Spleen (tissue), 7 donors: ENCODE results near the gene HOXB5.

ENCODE experiments used
- POLR2A ChIP-seq, 3 donors: fragments of 450-650 bp; IDR thresholded peaks; one replicate each; pipeline ENCODE4 v1.5.1; 2017; ENCODE audit warnings: antibody characterized with exemption in 3 of 3, mild to moderate bottlenecking in 1 of 3
- TF ChIP-seq, protein P1 (sequence below), 11 experiments: fragments of 200-600 bp in 7 of 11; fragments of 450-650 bp in 4 of 11; sonication (generic) in 4 of 11; IDR thresholded peaks in 8 of 11; conservative IDR thresholded peaks in 3 of 11; 1 replicate in 7 of 11; 2 replicates in 4 of 11; pipeline versions ENCODE4 v1.4.0 to v1.8.0; 2016 to 2021; ENCODE audit warnings: antibody characterized with exemption in 11 of 11, inconsistent platforms in 4 of 11, mild to moderate bottlenecking in 1 of 11
- donor health status: DM: no; HTN: no; CAD: no; lungs with moderate emphysema.
- donor health status: DM: no; HTN: no; CAD: no.
- donor health status: DM: no; HTN: no; CAD: no.

DNA sequence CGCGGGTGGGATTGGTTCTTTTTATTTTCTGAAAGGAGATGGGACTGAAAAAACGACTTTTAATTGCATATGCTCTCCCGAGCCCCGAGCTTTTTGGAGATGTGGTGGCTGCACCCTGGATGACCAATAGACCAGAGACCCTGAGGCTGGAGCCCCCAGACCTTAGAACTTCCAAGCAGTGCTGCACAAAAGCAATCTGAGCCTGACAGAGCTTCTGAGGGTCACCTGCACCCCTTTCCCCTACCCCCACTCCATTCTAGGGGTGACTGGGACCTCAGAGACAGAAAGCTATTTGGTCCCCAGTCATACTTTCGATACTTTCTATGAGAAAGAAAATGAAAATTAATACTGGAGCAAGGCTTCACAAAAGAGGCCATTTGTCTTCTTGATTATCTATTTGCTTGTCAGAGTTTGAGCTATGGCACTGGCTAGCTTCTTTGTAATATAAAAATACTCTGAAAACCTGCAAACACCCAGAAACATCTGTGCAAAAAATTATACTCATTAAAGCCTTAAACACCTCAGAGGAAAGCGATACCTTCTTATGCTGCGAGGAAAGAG, 19.0 kb downstream of the HOXB5 start:
- TF ChIP-seq, protein P1, sequence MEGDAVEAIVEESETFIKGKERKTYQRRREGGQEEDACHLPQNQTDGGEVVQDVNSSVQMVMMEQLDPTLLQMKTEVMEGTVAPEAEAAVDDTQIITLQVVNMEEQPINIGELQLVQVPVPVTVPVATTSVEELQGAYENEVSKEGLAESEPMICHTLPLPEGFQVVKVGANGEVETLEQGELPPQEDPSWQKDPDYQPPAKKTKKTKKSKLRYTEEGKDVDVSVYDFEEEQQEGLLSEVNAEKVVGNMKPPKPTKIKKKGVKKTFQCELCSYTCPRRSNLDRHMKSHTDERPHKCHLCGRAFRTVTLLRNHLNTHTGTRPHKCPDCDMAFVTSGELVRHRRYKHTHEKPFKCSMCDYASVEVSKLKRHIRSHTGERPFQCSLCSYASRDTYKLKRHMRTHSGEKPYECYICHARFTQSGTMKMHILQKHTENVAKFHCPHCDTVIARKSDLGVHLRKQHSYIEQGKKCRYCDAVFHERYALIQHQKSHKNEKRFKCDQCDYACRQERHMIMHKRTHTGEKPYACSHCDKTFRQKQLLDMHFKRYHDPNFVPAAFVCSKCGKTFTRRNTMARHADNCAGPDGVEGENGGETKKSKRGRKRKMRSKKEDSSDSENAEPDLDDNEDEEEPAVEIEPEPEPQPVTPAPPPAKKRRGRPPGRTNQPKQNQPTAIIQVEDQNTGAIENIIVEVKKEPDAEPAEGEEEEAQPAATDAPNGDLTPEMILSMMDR (IDR thresholded peaks at IDR 0.05 in 8 of 11, conservative IDR thresholded peaks at IDR 0.05 in 3 of 11): no peak
- no peak for TF ChIP-seq POLR2A (IDR thresholded peaks at IDR 0.05)
